ENCODE measurements around the gene FAM181A. TPM values are rescaled to one million over a fixed set of nuclear protein-coding genes. Genes with fewer than 3 reads are reported as not detected.

FAM181A gene
- total RNA-seq, 1 experiment from 2014 or later, result not detected

DNA sequence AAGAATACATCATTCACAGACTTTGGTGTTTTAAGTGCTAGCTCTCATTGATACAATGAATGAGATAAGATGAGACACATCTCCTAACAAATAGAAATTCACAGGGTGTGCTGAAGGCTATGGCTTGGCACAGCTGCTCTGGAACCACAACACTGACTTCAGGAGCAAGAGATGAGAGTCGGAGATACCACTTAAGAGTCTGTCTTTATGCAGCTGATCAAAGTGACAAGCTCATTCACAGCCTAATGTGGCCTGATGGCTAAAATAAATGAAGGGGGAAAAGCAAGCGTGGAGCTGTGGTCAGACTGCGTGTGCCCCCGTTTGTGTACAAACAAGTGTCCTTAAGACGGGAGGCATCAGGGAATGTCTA, 29.7 kb upstream of the FAM181A start:
- H3K27ac ChIP-seq (ENCODE audit: insufficient read length, low read depth, low read length), result no peak overlapping the region
- H4K91ac ChIP-seq (ENCODE audit: insufficient read length, low read depth, low read length), result no peak overlapping the region
- no CpG with 5 or more reads among the region's 5 CpGs for whole genome bisulfite sequencing (ENCODE audit: extremely low coverage, insufficient read length, low lambda C conversion rate)
- no peak overlapping the region for H2BK12ac ChIP-seq (ENCODE audit: insufficient read length, low read depth, low read length)
- H3K9me3 ChIP-seq (ENCODE audit: control insufficient read depth, low read depth, low read length), result no peaks in the 10 kb centered on the region
- no peak overlapping the region for H3K4ac ChIP-seq (ENCODE audit: low read depth, low read length)
- H3K4me1 Mint-ChIP-seq, result peaks cover 27 to 32% of the 10 kb centered on the region in 2 experiments
- H4K20me1 ChIP-seq (ENCODE audit: control insufficient read depth, insufficient read depth, insufficient read length), result no peaks in the 10 kb centered on the region
- H3K56ac ChIP-seq (ENCODE audit: insufficient read length, low read depth, low read length), result no peak overlapping the region
- H3K27me3 ChIP-seq (ENCODE audit: insufficient read depth, low read length), result no peaks in the 10 kb centered on the region
- H3K27me3 Mint-ChIP-seq (ENCODE audit: low read depth), result peaks cover 1% of the 10 kb centered on the region; the same call in 1 of the 2 replicates
- H3K79me1 ChIP-seq (ENCODE audit: insufficient read depth, low read depth, low read length, poor library complexity, severe bottlenecking), result no peaks in the 10 kb centered on the region
- no peak overlapping the region for H3T11ph ChIP-seq (ENCODE audit: low read length)
- H2BK20ac ChIP-seq (ENCODE audit: low read depth, low read length, poor library complexity, severe bottlenecking), result no peak overlapping the region
- no peaks in the 10 kb centered on the region for H3K36me3 Mint-ChIP-seq (ENCODE audit: insufficient read depth in 1 of 3, low read depth in 3 of 3)
- no peak overlapping the region for H2BK120ac ChIP-seq (ENCODE audit: low read depth, low read length, poor library complexity, severe bottlenecking)
- H3K4me1 ChIP-seq (ENCODE audit: insufficient read depth, low read length), result no peaks in the 10 kb centered on the region; the same call in 1 of the 2 replicates
- no peak overlapping the region for H3K23ac ChIP-seq (ENCODE audit: insufficient read length, low read depth, low read length)
- no peak for DNase-seq
- no peak overlapping the region for H3K14ac ChIP-seq (ENCODE audit: insufficient read depth, low read length)
- no peak overlapping the region for H3K18ac ChIP-seq (ENCODE audit: insufficient read length, low read depth, low read length)
- no peak overlapping the region for H3K27ac Mint-ChIP-seq
- no peak overlapping the region for H2AK5ac ChIP-seq (ENCODE audit: insufficient read length, low read length)
- H3K4me3 Mint-ChIP-seq, result no peak overlapping the region
- H3K9ac ChIP-seq (ENCODE audit: extremely low read depth, insufficient read length, low read length), result no peak overlapping the region
- no peak overlapping the region for H2BK5ac ChIP-seq (ENCODE audit: insufficient read length, low read length)
- no peak overlapping the region for H3K4me2 ChIP-seq (ENCODE audit: insufficient read depth, insufficient read length, low read length)
- H3K79me2 ChIP-seq (ENCODE audit: insufficient read depth, low read length), result no peaks in the 10 kb centered on the region
- no peak overlapping the region for H4K8ac ChIP-seq (replicated peaks; ENCODE audit: insufficient read length, low read depth, low read length)
- no peak overlapping the region for H4K5ac ChIP-seq (ENCODE audit: insufficient read length, low read depth, low read length)
- no peak overlapping the region for H2BK15ac ChIP-seq (ENCODE audit: low read depth, low read length)
- TF ChIP-seq, protein P1, sequence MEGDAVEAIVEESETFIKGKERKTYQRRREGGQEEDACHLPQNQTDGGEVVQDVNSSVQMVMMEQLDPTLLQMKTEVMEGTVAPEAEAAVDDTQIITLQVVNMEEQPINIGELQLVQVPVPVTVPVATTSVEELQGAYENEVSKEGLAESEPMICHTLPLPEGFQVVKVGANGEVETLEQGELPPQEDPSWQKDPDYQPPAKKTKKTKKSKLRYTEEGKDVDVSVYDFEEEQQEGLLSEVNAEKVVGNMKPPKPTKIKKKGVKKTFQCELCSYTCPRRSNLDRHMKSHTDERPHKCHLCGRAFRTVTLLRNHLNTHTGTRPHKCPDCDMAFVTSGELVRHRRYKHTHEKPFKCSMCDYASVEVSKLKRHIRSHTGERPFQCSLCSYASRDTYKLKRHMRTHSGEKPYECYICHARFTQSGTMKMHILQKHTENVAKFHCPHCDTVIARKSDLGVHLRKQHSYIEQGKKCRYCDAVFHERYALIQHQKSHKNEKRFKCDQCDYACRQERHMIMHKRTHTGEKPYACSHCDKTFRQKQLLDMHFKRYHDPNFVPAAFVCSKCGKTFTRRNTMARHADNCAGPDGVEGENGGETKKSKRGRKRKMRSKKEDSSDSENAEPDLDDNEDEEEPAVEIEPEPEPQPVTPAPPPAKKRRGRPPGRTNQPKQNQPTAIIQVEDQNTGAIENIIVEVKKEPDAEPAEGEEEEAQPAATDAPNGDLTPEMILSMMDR (conservative IDR thresholded peaks at IDR 0.05), result no peak
- H3K9me3 Mint-ChIP-seq, result no peaks in the 10 kb centered on the region
- H2AFZ ChIP-seq (ENCODE audit: low read length), result no peak overlapping the region
- no peaks in the 10 kb centered on the region for H3K23me2 ChIP-seq (ENCODE audit: insufficient read length, low read depth, low read length, poor library complexity, severe bottlenecking)

All from H9 (cell line).